Activated CD4-positive, CD25-positive, alpha-beta regulatory T cell treated with anti-CD3 and anti-CD28 coated beads, Interleukin-2, amount 50 U/mL, for 24 hours (primary cell): Measurements from ENCODE around the gene MORN1.

Experiments
- ATAC-seq, 2 donors: fragments of 150-1000 bp; cut with Tn5 transposase; one replicate each; pipeline ENCODE4 v1.10.0; 2021; ENCODE audit warnings: mild to moderate bottlenecking in 1 of 2, moderate library complexity in 1 of 2

Gene MORN1

DNA sequence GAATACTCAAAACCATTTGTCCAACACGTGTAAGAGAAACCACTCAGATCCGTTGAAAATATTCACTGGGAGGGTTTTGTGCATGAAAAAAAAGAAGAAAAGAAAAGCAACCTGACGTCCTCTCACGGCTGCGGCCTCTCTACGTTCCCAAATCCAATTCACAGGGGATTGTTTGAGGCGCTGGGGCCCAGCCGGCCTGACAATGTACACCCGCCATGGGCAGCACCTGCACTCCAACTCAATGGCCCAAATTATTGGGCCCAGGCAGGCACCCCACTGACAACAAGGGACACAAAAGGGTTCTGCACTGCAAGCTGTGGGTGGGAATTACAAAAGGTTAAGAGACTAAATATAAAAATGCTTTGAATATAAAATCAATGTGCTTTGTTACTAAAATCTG, 41.5 kb downstream of the MORN1 start:
- ATAC-seq: no peak

DNA sequence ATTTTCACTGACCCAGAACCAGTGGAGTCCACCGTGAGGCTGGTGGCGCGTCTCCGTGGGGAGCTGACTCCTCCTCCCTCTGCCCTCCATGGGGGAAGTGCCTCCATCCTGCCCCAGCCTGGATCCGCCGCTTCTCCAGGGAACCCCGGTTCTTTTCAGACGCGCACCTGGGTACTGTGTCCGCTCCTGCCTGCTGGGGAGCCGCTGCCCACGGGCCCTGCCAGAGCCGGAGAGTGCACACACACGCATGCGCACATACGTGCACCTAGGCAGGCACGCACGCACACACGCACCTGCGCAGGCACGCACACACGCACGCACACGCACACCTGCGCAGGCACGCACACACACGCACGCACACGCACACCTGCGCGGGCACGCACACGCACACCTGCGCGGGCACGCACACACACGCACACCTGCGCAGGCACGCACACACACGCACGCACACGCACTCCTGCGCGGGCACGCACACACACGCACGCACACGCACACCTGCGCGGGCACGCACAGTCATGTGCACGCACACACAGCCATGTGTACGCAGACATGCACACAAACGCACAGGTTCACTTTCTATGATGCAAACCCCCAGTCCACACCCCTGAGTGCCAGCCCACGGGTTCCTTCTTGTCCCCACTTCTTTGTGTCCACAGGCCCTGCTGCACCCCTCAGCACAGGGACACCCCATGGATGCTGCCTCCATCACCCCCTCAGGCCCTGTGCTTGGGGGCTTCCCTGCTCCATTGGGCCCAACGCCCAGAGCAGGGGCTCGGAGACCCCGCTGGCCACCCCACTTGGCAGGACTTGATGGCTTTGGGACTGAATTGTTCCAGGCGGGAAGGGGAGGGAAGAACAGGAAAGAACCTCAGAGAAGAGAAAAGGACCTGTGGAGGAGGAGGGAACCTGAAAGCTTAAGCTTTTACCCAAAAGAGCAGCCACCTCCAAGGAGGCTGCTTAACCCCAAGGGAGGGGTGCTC, 42.7 kb downstream of the MORN1 start:
- ATAC-seq: no peak

- ATAC-seq: no peak
These were observed 43.5 kb downstream of the MORN1 start for GRCh38 chr1:2347896-2348295.

DNA sequence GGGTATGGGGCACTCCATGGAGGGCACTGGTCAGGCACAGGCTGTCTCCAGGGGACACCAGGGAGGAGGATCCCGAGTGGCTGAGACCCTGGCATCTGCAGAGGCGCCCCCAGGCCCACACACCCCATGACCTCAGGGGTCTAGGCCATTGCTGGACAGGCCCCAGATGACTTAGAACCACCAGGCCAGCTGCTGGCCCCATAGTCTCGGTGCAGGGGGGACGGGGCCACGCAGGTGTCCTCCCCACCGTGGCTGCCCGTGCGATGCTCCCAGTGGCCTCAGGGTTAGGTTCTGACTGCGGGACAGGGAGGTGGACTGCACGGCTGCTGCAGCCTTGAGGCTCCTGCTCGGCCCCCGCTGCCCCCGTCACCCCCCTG, 44.0 kb downstream of the MORN1 start:
- ATAC-seq: no peak

- ATAC-seq: no peak
These were observed 44.5 kb downstream of the MORN1 start for GRCh38 chr1:2346691-2347408.

GRCh38 chr1:2345297-2346075, 45.9 kb downstream of the MORN1 start:
- ATAC-seq: no peak

DNA sequence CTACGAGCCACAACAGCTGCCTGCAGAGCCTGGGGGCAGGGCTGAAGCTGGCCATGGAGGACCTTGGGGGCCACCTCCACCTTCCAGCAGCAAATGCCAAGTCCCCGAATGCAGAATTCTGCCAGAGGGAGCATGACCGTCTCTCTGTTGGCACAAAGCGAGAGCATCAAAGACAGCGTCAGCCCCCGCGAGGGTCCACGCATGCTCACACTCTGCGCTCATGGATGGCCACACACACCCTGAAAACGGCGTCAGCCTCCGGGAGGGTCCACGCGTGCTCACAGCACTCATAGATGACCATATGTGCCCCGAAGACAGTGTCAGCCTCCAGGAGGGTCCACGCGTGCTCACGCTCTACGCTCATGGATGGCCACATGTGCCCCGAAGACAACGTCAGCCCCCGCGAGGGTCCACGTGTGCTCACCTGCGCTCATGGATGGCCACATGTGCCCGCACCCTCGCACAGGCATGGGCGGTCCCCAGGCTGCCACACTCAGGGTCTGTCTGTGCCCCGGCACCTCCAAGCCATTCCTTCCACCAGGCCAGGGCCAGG, 46.5 kb downstream of the MORN1 start:
- no peak for ATAC-seq

DNA sequence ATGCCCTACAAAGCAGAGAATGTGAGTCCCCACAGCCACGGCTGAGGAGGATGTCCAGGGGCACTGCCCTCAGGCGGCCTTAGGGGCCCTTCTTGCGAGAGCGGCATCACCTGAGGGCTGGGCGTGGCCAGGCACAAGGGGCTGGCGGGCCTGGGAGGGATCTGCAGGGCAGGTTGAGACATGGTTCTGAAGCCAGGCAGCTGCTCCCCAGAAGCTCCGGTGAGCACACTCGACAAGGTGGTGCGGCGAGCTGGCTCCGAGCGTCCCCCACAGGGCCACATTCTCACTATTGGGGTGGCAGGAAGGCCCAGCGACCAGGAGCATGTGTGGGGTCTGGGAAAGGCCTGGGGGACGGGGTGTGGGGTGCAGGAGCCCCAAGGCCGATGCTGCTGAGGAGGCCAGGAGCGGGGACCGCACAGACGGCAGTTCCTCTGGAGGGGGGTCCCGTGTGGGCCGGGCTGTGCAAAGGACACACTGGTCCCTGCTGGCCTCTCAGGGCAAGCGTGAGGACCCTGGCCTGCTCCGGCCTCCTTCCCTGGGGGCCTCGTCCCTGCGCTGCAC, 47.2 kb downstream of the MORN1 start:
- ATAC-seq: no peak

- no peak for ATAC-seq
These were observed 48.1 kb downstream of the MORN1 start for GRCh38 chr1:2343023-2343935.

DNA sequence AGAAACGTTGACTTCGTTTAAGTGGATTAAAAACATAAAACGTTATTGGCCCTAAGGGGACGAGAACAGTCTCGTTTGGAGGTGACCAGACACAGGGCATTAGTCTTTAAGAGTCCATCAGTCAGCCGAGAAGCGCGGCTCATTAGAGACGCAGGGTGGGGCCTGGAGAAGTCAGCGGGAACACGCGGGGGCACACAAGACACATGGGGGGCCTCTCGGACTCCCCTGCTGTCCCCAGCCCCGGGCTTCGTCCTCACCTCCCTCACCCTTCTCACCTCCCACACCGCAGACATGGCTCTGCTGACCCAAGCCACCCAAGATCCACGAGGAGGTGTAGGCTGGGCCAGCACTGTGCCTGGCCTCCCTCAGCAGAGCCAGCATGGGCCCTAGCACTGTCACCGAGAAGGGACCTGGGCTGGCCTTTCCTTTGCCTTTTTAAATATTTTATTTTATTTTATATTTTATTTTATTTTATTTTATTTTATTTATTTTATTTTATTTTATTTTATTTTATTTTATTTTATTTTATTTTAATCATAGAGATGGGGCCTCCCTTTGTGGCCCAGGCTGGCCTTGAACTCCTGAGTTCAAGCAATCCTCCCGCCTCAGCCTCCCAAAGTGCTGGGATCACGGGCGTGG, 48.9 kb downstream of the MORN1 start:
- no peak for ATAC-seq

- no peak for ATAC-seq
These were observed 49.5 kb downstream of the MORN1 start for GRCh38 chr1:2341706-2342383.

DNA sequence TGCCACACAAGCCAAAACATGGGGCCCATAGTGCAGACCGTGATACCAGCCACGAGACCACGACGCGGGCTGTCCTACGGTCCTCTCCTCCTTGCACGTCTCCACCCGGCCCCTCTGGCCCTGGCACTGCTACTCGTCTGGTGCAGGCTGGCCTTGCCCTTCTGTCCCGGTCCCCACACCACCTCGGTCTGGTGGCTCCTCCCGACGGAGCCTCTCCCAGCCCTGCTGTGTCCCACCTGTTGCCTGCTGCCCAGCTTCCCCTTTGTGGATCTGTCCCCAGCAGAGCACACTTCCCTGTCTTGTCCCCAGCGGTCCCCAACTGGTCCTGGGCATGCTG, 50.5 kb downstream of the MORN1 start:
- ATAC-seq: no peak

DNA sequence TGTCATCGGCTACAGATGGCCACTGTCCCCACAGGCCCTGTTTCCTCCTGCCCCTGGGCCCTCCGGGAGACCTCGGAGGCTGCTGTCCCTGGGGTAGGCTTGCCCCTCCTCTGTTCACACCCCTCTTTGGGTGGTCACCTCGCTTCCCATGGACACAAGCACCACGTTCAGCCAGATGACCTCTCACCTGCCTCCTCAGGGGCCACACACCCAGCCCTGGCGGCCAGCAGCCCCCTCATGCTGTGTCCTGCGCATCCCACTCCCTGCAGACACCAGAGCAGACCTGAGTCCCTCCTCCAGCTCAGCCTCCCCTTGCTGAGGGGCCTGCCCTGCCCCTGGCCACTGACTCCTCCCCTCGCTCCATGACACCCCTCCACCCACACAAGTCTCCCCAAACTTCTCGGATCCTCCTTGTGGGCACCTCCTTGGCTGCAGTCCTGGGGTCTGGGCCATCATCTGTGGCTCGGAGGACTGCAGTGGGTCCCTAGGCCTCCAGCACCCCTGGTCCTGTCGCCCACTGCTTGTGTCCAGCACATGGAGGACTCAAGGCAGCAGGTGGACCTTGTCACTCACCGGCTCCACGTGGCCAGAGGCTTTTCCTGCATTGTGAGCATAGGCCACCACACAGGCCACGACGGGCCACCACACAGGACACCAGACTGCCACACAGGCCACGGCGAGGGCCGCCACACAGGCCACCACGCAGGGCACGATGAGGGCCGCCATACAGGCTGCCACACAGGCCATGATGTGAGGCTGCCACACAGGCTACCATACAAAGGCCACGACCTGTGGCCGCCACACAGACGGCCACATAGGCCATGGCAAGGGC, 51.1 kb downstream of the MORN1 start:
- no peak for ATAC-seq

- ATAC-seq: no peak
These were observed 51.9 kb downstream of the MORN1 start for GRCh38 chr1:2339206-2340085.

DNA sequence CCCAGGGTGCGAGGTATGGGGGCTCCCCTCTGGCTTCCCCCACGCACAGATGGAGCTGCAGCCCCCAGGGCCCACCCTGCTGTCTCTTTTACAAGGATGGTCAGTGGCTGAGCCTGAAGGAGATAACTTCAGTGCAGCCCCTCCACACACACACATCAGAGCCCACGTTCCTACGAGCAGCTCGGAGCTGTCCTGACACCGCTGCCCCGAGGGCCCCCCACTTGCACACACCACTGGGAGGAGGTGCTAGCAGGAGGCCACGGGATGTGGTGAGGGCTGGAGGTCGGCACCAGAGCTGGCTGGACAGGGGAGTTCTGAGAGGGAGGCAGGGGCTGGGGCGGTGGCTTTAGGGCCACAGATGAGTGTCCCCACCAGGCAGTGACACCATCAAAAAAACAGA, 53.9 kb downstream of the MORN1 start:
- ATAC-seq: no peak

DNA sequence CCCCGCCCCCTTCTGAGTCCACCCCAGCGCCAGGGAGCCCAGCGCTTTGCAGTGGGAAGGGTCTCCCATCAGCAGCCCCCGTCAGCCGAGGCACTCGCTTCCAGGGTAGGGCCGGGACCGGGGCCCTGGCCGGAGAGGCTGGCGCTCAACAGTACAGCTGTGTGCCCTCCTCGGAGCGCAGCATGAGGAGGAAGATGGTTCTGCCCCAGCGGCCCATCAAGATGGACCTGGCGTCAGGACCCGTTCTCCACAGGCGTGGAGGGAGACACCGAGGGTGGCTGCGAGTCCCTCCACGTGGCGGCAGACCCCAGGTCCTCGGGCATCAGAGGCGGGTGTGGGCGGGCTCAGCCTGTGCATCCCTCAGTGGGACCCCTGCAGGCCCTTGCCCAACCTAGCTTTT, 54.3 kb downstream of the MORN1 start:
- no peak for ATAC-seq

DNA sequence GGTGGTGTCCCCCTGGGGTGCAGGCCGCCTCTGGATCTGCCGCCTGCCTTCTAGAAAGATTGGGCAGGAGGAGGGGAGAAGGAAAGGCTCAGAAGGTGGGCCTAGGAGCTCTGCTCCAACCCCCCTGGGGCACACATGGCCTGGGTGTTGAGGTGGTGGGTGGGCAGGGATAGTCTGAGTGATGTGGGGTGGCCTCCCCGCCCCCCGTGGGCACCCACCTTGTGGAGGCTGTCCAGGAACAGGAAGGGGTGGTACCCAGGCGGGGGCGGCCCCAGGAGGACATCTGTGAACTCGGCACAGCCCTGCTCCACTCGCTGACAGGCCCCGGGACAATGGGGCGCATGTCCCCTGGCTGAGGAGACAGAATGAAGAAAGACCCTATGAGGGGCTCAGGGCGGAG, 54.9 kb downstream of the MORN1 start:
- ATAC-seq: no peak

DNA sequence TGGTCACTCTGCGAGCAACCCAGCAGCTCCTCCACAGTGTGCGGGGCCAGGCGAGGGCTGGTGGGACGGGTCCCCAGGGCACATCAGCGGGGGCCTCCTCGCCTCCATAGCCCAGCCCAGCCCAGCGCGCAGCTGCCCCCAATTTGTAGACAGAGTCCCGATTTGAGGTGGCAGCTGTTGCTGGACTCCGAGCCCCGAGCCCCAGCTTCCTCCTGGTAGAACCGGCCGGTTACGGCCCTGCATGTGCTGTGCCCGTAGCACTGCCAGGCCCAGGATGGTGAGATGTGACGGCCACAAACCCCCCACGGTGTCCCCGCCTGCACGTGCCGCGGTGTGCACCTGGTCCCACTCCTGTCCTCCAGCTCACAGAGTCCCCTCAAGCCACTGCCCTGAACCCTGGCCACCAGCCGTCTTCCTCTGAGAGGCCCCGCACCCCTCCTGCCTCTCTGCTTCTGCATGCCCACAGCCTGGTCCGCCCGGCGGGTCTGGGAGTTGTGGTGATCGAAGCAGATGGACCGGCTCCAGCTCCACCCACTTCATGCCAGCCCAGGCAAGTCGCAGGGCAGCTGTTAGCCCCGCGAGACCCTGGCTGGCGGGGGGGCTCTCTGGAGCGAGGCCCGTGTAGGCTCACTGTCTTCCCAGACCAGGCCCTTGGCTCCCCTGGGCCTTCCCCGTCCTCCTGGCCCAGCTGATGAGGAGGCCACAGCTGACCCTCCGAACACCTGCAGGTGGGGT, 55.5 kb downstream of the MORN1 start:
- ATAC-seq: no peak
